NCI-H345 treated with DMSO at 0.1 percent for 48 hours (cell line): ENCODE data around the gene LYZL1.
A peak's percentile ranks its signal among the peaks of the same experiment; 100 is the strongest.
"Not testable (repeated sequence)": the region's sequence is repeated elsewhere in the genome, so short reads cannot be mapped to it uniquely, and the experiment has no call there.

Experiments used
- DNase-seq: peaks from one replicate; lab custom pipeline; 2025; ENCODE audit not compliant: unreplicated experiment; lab: John Stamatoyannopoulos, UW

LYZL1 gene

DNA sequence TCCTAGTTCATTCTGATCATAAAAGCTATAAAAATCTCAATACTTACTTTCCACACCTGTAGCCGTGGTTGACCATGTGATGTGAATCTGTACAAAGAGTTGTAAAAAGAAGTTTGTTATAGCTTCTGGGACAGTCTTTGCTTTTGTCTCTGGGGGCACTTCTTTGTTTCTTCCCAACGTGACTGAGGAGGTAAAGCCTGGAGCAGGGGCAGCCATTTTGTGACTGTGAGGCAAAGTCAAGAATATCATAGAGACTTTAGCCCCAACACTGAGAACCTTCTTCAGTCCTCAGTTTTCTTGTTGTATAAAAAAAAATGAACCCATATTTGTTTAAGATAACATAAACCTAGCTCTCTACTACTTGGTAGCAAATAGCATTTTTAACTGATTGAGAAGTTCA lies 29.4 kb upstream of the LYZL1 start:
- DNase-seq: no peak

GRCh38 chr10:29263506-29263905 lies 25.4 kb upstream of the LYZL1 start:
- DNase-seq: no peak

DNA sequence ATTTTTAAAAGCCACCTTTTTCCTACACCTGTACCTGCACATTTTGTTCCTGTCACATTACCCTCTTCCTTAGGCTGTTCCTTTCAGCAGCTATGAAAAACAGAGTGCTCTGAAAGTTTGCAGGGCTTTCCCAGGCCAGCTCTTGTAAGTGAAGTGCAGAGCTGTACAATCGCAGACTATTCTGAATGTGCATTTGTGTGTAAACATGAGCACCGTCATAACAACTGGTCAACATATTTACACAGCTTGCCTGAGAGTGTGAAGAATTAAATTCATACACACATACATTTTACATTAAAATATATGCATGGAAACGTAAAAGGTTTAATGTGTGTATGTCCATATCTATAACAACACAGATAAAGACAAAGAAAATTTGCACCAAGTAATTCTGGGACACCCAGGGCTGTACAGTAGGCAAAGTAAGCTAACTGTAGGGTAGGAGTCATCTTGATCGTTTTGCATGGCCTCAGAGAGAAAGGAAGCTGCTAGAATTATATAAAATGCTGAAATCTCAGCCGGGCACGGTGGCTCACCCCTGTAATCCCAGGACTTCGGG lies 23.6 kb upstream of the LYZL1 start:
- no peak for DNase-seq

GRCh38 chr10:29266641-29267040 lies 22.2 kb upstream of the LYZL1 start:
- peak; percentile 29 for DNase-seq

- DNase-seq: no peak
Measured at GRCh38 chr10:29268011-29268410, 20.9 kb upstream of the LYZL1 start.

DNA sequence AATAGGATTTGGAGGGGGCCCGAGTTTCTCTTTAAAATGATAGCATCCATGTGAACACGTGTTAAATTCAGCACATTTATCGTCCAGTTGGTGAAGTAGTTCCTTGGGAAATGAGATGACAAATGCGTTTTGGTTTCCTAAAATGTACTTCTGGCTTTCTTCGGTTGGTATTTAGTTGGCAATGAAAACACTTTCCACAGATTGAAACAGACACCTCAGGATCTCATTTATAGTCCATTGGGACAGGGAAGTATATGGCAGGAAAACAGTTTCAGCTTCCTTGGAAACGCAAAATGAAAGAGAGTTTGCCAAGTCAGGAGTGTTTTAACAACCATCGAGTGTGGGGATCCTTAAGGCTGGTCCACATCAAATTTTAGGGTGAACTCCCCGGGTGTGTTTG lies 19.4 kb upstream of the LYZL1 start:
- no peak for DNase-seq

DNA sequence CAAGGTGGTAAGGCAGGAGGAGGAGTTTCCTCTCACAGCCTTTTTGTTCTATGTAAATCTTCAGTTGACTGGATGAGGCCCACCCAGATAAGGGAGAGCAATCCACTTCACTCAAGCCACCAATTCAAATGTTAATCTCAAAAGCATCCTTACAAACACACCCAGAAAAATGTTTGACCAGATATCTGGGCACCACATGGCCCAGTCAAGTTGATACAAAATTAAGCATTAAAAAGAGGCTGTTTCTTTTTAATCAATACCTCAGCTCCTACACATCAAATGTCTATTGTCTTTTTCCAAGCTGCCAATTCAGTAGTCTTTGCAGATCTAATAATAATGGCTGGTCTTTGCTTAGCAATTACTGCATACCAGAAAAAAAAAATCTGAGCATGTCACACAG lies 18.0 kb upstream of the LYZL1 start:
- no peak for DNase-seq

DNA sequence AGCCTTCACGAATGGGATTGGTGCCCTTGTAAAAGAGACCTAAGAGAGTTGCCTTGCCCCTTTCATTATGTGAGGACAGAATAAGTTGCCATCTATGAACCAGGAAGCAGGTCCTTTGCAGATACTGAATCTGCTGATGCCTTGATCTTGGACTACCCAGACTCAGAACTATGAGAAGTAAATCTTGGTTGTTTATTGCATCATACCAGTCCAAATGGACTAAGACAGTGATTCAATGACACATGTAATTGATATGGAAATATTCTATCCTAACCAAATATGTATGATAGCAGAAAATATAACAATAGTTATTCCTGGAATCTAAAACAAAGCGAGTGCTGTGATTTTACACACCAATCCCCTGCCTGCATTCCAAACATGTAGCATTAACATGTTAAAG lies 17.0 kb upstream of the LYZL1 start:
- DNase-seq: no peak

DNA sequence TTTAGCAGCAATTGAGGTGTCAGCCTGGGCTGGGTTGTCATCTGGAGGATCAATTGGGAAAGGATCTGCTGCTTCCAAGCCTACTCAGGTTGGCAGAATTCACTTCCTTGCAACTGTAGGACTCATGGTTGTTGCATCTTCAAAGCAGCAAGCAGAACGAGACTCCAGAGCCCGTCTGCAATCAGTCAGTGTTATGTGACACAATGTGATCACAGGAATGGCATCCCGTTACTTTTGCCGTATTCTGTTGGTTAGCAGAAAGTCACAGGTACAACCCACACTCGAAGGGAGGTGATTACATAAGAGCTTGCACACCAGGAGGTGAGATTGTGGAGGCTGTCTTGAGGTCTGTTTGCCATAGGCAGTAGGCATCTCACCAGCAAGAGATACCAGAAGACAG lies 15.4 kb upstream of the LYZL1 start:
- DNase-seq: no peak

GRCh38 chr10:29276251-29276850 lies 12.5 kb upstream of the LYZL1 start:
- no peak for DNase-seq

GRCh38 chr10:29277296-29277695 lies 11.6 kb upstream of the LYZL1 start:
- no peak for DNase-seq

DNA sequence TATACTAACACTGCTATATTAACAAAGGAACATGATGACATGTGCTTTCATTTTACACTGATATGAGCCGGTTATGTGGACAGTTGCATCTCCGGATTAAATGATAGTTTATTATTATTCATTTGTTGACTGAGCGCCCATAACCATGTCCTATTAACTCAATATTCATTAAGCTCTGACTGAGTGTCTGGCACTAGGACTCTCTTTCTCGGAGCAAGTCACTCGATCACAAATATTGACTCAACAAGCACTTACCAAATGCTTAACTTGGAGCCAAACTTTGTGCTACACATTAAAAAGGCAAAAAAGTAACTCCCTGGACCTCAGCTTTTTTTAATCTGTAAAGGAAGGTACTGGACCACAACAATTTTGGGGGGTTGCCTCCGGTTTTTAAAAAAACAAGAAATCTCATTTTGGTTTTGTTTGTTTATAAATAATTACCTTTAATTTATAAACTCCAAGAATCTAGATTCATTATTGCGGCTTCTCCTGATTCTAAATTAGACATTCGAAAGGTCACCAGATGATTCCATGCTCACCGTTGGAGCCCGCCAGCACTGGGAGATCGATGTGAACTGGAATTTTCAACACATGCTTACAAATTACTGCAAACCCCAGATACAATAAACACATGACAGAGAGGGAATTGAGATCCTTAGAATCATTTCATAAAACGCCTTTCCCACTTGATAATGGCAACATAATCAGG lies 8.9 kb upstream of the LYZL1 start:
- DNase-seq: no peak

GRCh38 chr10:29280488-29280840 lies 8.4 kb upstream of the LYZL1 start:
- no peak for DNase-seq

DNA sequence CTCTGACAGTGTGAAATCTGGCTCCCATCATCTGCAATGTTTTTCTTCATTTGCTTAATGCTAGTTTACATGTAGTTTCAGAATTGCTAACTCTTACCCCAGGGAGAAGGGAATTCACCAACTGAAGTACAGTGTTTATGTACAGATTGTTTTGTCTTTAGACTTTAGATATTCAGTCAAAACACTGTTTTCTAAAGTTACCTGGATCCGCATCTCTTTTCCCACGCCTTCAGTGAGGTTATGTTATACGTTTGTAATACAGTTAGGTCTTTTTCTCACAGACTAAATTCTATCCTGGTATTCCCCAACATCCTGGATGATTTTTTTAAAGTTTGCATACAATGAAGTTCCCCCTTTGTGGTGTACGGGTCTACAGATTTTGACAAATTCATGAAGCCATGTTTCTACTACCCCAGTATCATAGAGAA lies 3.2 kb upstream of the LYZL1 start:
- no peak for DNase-seq

DNA sequence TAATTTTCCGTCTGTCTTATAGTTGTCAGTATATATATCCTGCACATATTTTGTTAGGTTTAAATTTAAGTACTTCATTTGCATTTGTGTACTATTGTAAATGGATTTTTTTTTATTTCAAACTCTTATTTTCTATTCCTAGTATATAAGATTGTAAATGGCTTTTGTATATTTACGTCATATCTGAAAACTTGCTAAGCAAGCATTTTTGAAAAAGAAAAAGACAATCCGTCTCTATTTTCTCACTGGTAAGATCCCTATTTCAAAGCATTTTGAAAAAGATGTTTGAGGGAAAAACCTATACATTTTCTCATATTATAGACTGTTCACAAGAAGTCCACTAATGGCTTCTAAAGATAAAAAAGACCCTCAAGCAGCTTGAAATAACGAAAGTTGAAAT lies 1.2 kb upstream of the LYZL1 start:
- DNase-seq: no peak

DNA sequence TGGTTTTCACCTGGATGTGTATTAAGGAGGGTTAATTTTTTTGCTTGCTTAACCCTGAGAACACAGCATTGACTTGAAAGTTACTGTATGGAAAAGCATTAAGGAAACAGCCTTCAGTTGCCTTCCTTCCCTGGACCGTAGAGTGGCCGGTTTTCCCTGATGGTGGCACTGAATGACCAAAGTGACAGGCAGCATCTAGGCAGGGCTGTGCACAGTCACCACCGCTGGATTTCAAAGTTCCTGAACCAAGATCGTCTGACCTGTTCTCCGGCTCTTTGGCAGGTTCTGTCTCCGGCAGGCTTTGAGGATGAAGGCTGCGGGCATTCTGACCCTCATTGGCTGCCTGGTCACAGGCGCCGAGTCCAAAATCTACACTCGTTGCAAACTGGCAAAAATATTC lies 2.7 kb downstream of the LYZL1 start:
- DNase-seq: not testable (repeated sequence)

GRCh38 chr10:29292406-29292805 lies 3.5 kb downstream of the LYZL1 start:
- DNase-seq: not testable (repeated sequence)

DNA sequence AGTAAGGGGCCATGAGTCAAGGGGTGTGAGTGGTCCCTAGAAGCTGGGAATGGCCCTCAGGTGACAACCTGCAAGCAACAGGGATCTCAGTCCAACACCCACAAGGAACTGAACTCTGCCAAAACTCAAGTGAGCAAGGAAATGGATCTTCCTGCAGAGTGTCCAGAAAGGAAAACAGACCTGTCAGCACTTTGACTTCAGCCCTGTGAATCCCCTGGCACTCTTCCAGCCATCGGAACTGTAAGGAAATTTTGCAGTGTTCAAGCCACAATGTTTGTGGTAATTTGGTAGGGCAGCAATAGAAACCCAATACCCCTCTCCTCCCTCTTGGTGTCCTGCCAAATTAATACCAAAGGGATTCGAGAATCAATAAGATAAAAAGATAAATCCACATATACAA lies 6.9 kb downstream of the LYZL1 start:
- DNase-seq: no peak

DNA sequence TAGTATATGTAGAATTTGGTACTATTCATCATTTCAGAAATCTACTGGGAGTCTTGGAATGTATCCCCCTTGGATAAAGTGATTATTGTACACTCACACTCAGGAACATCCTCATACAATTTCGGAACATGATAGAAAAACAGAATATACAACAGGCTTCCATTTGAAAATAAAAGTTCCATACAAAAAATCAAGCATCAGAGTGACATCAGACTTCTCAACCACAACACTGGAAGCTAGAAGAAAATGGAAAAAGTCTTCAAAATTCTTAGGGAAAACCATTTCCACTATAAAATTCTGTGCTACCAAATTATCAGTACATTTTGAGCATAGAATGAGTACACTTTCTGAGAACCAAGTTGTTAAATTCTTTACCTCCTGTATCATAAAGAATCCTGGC lies 8.8 kb downstream of the LYZL1 start:
- DNase-seq: no peak

GRCh38 chr10:29301359-29301910 lies 12.6 kb downstream of the LYZL1 start:
- no peak for DNase-seq

GRCh38 chr10:29302499-29302898 lies 13.6 kb downstream of the LYZL1 start:
- DNase-seq: no peak

DNA sequence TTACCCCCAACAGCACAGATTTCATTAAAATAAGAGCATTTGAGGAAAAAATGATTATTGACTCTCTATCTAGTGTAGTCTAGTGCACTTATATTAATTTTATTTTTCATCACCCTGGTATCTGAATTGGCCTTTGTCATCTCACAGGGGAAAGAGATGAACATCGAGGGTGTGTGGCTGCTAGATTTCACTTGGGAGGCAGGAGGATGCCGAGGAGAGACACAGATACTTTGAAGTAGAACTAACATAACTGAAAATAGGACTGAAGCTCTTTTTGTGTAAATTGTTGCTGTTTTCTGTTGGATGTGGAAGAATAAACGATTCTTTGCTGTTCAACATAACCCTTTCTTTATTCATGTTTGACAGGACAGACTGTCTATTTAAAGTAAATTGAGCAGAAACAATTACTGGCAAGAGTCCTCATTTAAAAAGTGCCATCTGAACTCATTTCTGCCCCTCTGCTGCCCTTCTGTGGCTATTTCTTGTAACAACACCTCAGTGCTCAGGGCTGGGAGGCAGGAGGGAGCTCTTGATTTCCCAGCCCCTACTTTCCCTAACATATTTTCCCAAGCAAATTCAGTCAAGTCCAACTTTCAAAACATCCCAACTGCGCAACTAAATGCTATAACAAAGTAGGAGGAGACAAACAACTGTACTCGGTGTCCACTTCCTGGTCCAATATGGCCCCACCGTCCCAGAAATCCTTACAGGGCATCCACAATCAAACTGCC lies 15.6 kb downstream of the LYZL1 start:
- peak; percentile 81 for DNase-seq
